GDM1 (cell line): ENCODE measurements around the gene ENOX1.

Experiments used
- DNase-seq: peaks from one replicate; lab custom pipeline; 2025; lab: John Stamatoyannopoulos, UW

ENOX1 gene

GRCh38 chr13:43608400-43609137, 178.2 kb downstream of the ENOX1 start:
- no peak for DNase-seq

- DNase-seq = no peak
Observed at GRCh38 chr13:43597599-43597945, 189.2 kb downstream of the ENOX1 start.

- no peak for DNase-seq
Observed at GRCh38 chr13:43596924-43597598, 189.7 kb downstream of the ENOX1 start.

DNA sequence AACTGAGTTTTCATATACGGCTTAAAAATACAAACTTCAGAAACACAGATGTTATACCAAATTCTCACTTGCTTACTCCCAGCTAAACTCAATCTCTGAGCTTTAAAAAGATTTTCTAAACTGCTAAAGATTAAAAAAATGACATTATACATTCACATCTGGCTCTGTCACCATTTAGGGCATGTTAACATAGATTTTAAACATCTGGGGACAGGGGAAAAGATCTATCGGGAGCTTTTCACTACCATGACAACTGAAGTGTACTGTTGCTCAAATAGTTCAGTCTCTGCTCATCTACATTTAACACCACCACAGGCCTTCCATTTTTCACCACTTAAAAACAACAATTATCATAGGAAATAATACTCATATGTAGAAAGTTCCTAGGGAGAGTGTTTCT, 190.8 kb downstream of the ENOX1 start:
- DNase-seq = no peak

- no peak for DNase-seq
Observed at GRCh38 chr13:43587376-43587775, 199.4 kb downstream of the ENOX1 start.

GRCh38 chr13:43584751-43585150, 202.0 kb downstream of the ENOX1 start:
- no peak for DNase-seq

- DNase-seq = no peak
Observed at GRCh38 chr13:43583321-43583720, 203.5 kb downstream of the ENOX1 start.

- DNase-seq = no peak
Observed at GRCh38 chr13:43580280-43580679, 206.5 kb downstream of the ENOX1 start.

DNA sequence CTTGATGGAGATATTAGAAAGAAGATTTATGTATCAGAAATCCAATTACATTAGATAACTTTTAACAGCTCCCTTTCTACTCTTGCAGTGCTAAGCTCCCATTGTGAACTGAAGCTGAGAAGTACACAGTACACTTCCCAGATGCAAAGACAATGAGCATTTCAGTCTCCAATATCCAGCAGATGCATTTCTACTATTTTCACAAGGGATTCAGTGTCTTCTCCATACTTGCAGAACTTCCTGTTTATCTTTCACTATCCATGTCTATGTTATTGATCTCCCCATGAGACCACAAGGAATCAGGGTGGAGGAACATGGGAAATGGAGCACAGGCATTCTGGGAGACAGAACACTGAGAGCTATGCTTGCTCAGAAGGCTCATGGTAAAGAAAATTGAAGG, 207.5 kb downstream of the ENOX1 start:
- DNase-seq = no peak

GRCh38 chr13:43574605-43575004, 212.2 kb downstream of the ENOX1 start:
- DNase-seq = peak; percentile 33

DNA sequence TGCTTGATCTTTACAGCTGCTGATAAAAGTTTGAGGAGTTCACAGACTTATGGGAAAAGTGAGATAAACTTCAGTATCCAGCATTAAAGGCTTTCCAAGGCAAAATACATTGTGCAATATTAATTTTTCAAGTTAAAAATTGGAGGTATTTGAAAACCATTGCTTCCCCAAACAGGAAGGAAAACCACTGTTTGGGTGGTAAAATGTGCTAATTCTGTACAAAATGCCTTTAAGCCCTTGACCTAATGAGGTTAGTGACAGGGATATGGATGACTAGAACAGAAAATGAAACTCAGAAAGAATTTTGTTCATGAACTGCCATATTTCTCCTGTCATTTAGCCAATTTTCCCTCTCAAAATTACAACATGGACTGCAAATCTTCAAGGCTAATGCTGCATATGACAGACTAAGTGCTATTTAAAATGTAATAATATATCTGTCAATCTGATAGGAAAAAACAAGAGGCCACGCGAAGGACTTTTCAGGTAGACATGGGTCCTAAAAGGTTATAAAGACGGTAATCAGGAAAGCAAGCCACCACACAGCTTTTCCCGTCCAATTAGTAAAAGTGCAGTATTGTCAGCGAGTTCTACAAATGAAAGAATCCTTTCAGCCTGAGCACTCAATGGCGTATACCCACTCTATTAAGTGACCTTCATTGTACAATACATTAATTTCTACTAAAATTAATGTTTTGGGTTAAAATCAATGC, 212.8 kb downstream of the ENOX1 start:
- DNase-seq = no peak

GRCh38 chr13:43573361-43573740, 213.4 kb downstream of the ENOX1 start:
- no peak for DNase-seq

DNA sequence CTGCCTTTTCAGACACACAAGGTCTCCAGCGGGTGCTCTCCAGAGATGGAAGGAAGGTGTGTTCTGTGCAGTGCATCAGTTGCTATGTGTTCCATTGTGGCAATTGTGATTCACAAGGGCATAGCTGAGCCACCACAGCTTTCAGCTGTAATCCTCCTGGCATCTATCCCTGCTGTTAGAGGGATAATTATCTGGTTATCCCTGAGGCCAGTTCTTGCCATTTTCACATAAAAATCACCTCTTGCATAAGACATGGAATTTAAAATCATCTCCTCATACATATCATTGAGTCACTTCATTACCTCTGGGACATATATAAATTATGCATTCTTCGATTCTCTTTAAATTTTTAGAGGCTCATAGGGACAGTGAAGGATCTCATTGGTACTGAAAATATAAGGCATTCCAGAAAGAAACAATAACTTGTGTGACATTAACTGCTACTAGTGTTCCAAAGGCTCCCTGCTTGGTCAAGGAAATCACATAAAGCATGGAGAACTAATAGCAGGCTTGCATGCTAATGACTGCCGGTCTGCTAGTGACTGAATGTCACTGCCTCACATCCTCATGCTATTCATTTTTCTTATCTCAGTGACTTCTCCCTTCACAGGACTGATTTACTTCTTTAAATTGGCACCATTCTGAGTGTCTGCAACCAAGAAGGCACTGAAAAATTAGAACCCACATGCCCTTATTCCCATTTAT, 214.0 kb downstream of the ENOX1 start:
- DNase-seq = no peak

GRCh38 chr13:43569658-43570057, 217.1 kb downstream of the ENOX1 start:
- DNase-seq = no peak

GRCh38 chr13:43567608-43568007, 219.2 kb downstream of the ENOX1 start:
- no peak for DNase-seq

DNA sequence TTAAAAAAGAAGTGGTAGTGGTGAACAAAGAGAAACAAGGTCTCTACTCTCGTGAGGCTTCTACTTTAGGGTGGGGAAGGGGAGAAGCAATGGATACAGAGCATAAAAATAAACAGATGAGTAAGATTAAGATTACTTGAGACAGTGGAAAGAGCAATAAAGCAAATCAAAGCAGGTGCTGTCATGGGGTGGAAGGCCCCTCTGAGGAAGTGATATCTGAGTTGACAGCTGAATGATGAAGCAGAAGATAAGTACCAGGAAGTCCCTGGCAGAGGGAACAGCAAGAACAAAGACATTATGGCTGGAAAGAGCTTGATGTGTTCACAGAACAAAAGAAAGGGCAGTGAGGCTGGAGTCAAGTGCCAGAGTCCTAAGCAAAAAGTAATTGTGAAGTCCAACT, 221.8 kb downstream of the ENOX1 start:
- no peak for DNase-seq

DNA sequence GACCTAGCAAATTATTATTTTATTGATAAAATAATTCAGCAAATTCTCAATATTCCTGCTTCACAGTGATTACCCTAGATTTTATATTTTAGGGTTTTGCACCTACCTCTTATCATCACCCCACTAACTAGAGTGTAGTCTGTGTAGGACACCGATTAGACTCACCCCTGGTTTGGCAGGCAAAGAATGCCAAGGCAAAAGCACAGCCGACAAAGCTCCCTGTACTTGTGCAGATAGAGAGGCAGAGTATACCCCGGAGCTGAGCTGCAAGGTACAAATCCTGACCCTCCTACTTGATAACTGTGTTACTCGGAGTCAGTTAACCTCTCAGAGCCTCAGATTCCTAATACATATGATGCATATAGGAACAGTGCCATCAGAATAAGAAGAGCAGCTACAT, 225.7 kb downstream of the ENOX1 start:
- no peak for DNase-seq

GRCh38 chr13:43558939-43559338, 227.8 kb downstream of the ENOX1 start:
- DNase-seq = no peak

- DNase-seq = no peak
Observed at GRCh38 chr13:43558326-43558725, 228.4 kb downstream of the ENOX1 start.

DNA sequence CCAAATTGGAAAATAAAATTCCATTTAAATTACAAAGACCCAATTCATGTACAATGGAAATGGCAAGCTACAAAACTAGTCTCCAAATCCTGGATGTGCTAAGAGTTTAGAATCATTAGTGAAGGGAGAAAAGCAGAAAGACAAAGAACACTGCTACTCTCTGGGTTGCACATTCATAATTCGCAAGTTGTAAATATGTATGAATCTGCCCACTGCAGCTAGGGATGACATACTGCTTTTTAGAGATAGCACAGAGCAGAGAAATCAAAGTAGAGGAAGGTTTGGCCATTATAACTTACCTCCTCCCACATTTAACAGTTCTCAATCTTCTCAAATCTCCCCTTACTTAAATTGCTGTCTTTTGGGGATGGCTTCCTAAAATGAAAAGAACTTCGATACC, 231.1 kb downstream of the ENOX1 start:
- no peak for DNase-seq

GRCh38 chr13:43551897-43552456, 234.8 kb downstream of the ENOX1 start:
- no peak for DNase-seq

GRCh38 chr13:43546816-43547215, 240.0 kb downstream of the ENOX1 start:
- no peak for DNase-seq
